Mammary epithelial cell (primary cell): ENCODE measurements around the gene CALCR.

Experiments used
- EZH2 ChIP-seq: IDR thresholded peaks from 2 replicates; pipeline ENCODE4 v1.6.1; 2012; ENCODE audit warnings: low read length, inconsistent platforms, borderline replicate concordance
- TF ChIP-seq, protein P1 (sequence below), 2 donors: IDR thresholded peaks in 1 of 2; conservative IDR thresholded peaks in 1 of 2; 2 replicates each; pipeline ENCODE4 v1.5.1; 2011 to 2012; ENCODE audit warnings: inconsistent platforms in 2 of 2, low read length in 2 of 2, mild to moderate bottlenecking in 2 of 2, control low read depth in 1 of 2, low read depth in 1 of 2; ENCODE audit not compliant: insufficient read depth in 1 of 2; ENCODE audit errors: extremely low read depth in 1 of 2

DNA sequence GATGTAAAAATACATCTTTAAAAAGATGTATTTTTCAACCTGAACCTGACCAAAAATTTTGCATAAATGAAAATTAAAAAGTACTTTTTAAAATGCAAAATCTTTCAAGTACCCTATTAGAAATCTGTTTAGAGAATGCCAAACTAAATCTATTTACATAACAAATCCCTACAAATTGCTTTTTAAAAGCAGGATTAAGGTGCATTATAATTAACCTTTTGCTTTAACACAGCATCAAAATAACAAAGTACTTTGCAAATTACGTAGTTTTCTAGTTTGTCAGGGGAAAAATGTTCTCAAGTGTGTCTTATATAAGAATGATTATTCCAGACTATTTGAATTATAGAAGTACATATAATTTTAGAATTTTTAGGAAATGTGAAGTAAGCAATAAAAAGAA, 181.5 kb downstream of the CALCR start:
- no peak for TF ChIP-seq EZH2
- TF ChIP-seq, protein P1, sequence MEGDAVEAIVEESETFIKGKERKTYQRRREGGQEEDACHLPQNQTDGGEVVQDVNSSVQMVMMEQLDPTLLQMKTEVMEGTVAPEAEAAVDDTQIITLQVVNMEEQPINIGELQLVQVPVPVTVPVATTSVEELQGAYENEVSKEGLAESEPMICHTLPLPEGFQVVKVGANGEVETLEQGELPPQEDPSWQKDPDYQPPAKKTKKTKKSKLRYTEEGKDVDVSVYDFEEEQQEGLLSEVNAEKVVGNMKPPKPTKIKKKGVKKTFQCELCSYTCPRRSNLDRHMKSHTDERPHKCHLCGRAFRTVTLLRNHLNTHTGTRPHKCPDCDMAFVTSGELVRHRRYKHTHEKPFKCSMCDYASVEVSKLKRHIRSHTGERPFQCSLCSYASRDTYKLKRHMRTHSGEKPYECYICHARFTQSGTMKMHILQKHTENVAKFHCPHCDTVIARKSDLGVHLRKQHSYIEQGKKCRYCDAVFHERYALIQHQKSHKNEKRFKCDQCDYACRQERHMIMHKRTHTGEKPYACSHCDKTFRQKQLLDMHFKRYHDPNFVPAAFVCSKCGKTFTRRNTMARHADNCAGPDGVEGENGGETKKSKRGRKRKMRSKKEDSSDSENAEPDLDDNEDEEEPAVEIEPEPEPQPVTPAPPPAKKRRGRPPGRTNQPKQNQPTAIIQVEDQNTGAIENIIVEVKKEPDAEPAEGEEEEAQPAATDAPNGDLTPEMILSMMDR (conservative IDR thresholded peaks at IDR 0.05 in 1 of 2, IDR thresholded peaks at IDR 0.05 in 1 of 2; ENCODE audit: extremely low read depth in 1 of 2, insufficient read depth in 1 of 2, low read depth in 1 of 2, low read length in 2 of 2), result no peak
